Amygdala (tissue), 56 donors: ENCODE data around the gene NECAB2.

Source experiments
- DNase-seq, 56 donors: peaks; one replicate each; lab custom pipeline; 2025; lab: John Stamatoyannopoulos, UW

NECAB2 gene

DNA sequence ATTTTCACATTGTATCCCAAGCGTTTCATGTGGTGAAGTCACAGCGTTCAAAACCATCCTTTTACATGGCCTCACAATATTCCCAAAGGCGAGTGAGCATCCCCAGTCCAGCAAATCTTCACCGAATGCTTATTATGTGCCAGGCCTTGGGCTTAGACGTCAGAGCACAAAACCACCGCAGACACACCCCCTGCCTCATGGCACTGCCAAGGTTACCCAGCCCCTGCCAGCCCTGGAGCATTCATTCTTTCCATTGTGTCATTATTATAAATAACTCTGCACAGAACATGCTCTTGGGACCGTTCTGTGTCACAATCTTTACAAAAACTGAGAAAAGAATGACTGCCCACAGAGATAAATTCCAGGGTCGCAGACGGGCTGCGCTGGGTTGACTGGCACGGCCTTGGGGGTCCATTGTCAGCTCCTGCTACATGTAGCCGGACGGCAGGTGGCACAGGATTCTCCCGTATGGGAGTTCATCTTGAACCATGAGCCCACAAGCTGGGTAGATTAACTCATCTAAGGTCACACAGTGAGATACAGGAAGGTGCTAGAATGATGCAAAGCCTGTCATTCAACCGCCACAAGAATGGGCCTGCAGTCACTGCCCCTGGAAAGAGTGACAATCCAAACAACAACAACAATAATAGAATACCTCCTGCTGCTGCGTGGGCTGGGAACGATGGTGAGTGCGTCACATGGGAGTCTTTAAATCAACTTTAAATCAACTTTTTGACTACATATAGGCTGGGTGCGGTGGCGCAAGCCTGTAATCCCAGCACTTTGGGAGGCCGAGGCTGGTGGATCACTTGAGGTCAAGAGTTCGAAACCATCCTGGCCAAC, 4.5 kb upstream of the NECAB2 start:
- no peak for DNase-seq

DNA sequence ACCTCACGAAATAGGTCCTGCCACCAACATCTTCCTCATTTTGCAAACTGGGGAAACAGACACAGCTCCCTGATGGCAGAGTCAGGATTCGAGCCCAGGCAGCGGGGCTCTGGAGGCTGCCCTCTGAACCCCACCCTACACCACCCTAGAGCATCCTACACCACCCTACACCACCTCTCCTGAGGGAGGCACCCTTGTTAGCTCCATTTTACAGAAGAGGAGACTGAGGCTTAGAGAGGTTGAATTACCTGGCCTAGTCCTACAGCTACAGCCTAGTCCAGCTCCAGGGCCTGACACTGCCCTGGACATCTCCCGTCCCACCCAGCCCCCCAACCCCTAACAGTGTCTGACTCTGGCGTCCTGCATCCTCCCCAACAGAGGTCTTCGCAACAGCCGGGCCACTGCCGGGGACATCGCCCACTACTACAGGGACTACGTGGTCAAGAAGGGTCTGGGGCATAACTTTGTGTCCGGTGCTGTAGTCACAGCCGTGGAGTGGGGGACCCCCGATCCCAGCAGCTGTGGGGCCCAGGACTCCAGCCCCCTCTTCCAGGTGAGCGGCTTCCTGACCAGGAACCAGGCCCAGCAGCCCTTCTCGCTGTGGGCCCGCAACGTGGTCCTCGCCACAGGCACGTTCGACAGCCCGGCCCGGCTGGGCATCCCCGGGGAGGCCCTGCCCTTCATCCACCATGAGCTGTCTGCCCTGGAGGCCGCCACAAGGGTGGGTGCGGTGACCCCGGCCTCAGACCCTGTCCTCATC, 3.2 kb upstream of the NECAB2 start:
- DNase-seq = no peak

DNA sequence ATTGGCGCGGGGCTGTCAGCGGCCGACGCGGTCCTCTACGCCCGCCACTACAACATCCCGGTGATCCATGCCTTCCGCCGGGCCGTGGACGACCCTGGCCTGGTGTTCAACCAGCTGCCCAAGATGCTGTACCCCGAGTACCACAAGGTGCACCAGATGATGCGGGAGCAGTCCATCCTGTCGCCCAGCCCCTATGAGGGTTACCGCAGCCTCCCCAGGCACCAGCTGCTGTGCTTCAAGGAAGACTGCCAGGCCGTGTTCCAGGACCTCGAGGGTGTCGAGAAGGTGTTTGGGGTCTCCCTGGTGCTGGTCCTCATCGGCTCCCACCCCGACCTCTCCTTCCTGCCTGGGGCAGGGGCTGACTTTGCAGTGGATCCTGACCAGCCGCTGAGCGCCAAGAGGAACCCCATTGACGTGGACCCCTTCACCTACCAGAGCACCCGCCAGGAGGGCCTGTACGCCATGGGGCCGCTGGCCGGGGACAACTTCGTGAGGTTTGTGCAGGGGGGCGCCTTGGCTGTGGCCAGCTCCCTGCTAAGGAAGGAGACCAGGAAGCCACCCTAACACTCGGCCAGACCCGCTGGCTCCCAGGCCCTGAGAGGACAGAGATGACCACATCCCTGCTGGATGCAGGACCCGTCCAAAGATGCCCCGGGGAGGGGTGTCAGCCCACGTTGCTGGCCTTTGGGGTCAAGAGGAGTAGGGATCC, 2.4 kb upstream of the NECAB2 start:
- DNase-seq = no peak

DNA sequence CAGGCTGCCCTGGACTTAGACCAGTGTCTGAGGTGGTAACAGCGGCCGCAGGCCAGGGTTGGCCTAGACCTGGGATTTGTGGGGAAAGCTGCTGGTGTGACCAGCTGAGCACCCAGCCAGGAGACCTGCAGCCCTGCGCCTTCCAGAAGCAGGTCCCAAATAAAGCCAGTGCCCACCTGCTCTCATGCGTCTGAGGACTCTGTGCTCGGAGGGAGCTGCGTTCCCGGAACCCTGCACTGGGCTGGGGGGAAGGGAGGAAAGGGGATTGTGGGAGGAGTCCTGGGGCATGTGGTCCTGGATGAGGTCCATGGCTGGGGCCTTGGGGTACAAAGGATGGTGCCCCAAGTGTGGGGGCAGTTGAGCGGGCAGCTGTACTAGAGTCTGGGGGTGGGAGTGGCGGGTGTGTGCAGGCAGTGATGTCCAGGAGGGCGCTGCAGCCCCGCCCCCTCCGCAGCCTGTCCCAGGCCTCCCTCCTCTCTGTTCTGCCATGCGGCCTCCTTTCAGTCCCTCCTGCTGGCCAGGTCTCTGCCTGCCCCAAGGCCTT, 1.8 kb upstream of the NECAB2 start:
- no peak for DNase-seq

DNA sequence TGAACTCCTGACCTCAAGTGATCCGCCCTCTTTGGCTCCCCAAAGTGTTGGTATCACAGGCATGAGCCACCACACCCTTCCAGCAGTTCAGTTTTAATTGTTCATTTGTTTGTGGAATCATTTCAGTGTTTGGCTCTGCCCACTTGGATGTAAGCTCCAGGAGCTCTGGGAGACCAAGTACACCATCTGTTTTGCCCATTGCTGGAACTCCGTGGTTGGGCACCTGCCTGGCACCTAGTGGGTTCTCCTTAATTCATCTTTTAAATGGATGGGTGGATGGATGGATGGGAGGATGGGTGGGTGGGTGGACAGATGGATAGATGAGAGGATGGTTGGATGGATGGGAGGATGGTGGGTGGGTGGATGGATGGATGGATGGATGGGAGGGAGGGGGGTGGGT, 953 bp upstream of the NECAB2 start:
- DNase-seq = no peak

DNA sequence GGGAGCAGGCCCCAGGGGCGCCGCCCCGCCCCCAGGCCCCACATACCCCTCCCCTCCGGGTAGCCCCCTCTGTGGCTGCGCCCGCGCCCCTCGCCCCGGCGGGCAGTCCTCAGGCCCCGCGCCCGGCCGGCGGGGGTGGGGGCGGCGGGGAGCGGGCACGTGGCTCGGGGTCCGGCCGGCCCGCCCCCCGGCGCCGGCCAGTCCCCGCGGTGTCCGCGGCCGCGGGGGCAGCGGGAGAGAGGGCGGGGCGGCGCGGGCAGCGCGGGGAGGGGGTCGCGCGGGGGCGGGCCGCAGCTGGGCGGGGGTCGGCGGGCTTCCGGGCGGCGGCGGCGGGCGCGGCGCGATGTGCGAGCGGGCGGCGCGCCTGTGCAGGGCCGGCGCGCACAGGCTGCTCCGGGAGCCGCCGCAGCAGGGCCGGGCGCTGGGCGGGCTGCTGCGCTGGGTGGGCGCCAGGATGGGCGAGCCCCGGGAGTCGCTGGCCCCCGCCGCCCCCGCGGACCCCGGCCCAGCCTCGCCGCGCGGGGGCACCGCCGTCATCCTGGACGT, 335 bp downstream of the NECAB2 start:
- DNase-seq = no peak

- no peak for DNase-seq
Measured at GRCh38 chr16:83968891-83969649, 1.0 kb downstream of the NECAB2 start.

DNA sequence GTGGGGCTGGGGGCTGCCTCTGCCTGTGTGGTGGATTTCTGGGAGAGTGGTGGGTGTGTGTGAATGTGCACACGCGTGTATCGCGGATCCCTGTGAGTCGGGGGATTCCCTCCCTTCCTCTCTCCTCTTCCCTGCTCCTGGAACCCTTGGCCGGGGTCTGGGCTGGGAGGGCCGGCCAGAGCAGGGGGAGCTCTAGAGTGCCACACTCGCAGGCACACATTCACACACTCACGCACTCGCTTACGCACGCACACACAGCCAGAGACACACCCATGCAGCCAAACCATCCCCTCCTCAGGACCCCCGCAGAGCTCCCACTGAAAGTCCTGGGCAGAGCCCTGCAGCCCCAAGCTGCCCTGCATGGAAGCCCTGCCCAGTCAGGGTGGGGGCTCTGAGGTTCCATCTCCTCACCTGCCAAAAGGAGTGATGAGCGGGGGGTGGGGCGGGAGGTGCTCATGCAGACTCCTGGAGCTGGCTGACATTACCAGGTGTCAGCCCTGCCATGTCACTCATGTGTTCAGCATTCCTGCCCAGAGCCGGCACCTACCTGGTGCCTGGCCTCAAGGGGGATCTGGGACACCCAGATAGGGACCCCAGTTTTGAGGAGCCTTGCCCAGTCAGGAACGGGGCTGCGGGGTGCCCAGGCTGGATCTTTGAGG, 1.9 kb downstream of the NECAB2 start:
- DNase-seq = no peak

DNA sequence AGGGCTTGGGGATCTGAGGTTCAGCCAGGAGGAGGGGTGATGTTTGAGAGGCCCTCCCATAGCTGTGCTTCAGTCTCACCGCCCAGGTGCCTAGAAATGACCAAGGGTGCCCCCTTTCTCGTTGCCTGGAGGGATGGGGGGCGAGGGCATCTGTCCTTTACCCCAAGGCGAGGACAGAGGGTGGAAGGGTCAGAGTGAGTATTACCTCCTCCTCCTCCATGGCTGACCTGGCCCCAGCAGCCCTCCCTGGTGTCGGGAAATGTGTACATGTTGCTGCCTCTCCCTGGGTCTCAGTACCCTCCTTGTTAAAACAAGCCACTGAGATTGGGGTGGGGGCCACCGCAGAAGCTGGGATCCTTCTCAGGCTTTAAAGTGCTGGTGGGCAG, 2.4 kb downstream of the NECAB2 start:
- DNase-seq = no peak

GRCh38 chr16:83971165-83972130, 3.4 kb downstream of the NECAB2 start:
- DNase-seq = no peak

GRCh38 chr16:83972256-83973008, 4.4 kb downstream of the NECAB2 start:
- DNase-seq = no peak

DNA sequence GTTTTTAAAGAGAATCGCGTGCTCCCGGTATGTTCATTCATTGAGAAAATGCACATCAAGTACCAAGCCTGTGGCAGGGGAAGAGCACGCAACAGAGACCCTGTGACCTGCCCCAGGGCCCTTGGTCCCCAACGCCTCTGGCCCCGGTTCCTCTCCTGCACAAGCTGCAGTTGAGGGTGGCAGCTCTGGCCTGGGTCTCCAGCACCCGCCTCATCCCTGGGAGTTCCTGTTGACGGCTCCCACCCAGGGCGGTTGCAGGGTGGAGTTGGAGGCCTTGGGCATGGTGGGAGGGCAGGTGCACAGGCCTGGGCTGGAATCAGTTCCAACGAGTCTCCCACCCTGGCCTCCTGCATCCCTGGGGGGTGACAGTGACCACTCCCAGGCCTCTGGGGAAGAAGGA, 5.0 kb downstream of the NECAB2 start:
- no peak for DNase-seq

GRCh38 chr16:83973581-83974385, 5.7 kb downstream of the NECAB2 start:
- DNase-seq = peak in 1 of 56 donors; percentile 52

DNA sequence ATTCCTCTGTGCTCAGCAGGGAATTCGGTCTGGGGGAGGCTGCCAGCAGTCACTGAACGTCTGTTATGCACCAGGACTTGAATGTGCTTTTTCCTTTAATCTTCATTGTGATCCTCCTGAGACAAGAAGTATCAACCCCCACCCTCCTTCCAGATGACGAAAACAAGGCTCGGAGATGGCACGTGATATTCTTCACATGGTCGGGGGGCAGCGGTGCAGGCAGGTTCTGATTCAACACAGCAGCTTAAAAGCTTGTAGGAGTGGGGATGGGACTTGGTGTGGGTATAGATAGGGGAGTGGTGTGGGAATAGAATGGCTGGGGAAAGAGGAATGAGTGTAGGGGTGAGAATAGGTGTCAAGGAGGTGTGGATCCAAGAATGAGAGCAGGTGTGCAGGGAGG, 6.4 kb downstream of the NECAB2 start:
- DNase-seq = no peak

DNA sequence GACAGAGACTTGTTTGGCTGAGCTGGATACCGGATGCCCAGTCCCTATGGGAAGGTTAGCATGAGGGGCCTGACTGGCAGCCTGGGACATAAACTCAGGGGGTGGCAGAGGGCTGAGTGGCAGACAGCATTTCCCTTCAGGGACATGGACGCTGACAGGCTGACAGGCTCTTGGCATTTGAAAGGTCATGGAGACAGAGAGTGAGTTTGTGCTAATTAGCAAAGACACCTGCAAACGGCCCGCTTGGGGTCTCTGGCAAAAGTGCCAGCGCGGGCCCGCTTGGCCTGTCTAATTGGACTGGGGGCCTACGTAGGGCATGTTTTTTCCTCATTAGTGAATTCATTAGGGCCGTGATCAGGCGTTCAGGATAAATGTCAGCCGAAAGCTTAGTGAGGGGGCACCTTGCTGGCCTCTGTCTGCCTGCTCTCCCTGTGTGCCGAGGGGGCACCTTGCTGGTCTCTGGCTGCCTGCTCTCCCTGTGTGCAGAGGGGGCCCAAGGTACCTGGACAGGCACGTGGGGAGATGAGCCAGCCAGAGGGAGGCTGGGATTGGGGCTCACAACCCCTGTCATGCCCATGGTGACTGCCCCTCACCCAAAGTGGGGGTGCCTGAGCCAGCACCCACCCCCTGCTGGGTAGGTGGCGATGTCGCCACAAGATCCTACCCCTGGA, 7.7 kb downstream of the NECAB2 start:
- no peak for DNase-seq
